Amygdala (tissue), 56 donors: Measurements from ENCODE around the gene POLR1A.

Experiments
- DNase-seq, 56 donors: peaks; one replicate each; lab custom pipeline; 2025; lab: John Stamatoyannopoulos, UW

The POLR1A gene

GRCh38 chr2:86097913-86098312, 7.8 kb downstream of the POLR1A start:
- no peak for DNase-seq

GRCh38 chr2:86097114-86097896, 8.4 kb downstream of the POLR1A start:
- DNase-seq: no peak

DNA sequence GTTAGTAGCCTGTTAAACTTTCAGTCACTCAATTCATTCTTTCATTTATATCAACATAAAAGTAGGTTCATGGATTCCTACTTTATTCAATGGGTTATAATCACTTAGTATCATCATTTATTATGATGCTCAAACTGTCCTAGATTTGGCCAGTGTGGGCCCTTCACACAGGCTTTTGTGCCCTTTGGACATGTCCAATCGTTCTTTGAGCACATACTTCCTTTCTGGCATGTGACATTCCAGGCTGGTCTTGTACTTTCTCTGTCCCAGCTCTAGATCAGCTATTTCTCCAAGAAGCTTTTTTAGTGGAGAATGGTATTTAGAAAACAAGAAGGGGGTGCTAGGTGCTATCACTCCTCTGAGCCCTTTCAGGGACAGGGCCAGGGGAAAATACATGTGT, 11.5 kb downstream of the POLR1A start:
- DNase-seq: no peak

GRCh38 chr2:86087936-86088850, 17.5 kb downstream of the POLR1A start:
- no peak for DNase-seq

DNA sequence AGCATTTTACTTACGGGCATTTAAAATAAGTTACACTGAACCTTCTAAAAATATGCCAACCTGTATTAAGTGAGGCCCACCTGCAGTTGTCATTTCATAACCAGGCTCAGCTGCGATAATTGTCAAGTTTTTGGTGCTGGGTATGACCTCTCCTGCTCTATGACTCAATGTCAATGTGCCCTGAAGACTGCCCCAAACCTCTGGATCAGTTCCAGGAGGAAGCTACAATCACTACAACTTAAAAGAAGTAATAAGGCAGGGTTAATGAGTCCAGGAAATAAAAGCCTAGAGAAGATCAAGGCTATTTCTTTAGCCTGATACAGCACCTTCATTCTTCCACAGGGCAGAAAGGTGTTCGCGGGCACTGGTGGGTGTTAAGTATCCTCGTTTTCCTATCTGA, 22.9 kb downstream of the POLR1A start:
- no peak for DNase-seq

GRCh38 chr2:86081724-86082123, 24.0 kb downstream of the POLR1A start:
- no peak for DNase-seq

DNA sequence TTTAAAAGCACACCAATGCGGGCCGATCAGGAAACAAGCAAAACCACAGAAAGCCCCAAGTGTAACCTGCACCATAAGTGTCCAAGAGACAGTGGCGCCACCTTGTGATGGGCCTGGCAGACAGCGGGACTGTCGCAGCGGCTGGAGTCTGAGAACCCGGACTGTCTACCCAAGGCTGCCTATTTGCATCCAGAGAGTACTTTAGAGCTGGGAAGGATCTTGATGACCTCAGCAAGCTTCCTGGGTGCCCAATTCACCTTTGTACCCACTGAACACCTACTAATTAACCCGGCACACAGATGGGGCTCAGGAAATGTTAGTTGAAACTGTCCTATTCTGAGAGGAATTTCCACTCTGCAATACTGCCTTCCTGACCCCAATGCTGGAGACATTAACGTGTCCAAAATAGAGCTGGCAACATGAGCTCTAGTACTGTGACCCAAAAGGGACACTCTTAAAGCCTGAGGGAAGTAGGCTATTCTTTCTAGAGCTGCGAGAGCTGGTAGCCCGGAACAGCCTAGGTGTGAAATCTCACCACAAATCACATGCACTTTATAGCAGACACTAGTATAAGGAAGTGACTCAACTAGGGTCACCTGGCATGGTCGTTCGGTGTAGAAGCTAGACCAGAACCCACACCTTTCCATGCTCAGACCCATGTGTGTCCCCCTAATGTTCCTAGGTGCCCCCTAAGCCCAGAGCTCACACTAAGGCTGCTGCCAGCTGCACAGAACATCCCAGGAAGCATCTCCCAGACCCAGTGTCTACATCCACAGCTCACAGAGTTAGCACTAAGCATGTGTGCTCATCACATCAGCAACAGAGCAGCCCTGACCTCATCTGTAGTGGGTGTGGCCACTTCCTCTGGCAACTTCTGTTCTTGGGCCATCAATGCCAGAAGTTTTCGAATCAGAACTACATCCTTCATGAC, 25.4 kb downstream of the POLR1A start:
- peak in 50 of 56 donors; percentile 11 to 85 (median 46) for DNase-seq

DNA sequence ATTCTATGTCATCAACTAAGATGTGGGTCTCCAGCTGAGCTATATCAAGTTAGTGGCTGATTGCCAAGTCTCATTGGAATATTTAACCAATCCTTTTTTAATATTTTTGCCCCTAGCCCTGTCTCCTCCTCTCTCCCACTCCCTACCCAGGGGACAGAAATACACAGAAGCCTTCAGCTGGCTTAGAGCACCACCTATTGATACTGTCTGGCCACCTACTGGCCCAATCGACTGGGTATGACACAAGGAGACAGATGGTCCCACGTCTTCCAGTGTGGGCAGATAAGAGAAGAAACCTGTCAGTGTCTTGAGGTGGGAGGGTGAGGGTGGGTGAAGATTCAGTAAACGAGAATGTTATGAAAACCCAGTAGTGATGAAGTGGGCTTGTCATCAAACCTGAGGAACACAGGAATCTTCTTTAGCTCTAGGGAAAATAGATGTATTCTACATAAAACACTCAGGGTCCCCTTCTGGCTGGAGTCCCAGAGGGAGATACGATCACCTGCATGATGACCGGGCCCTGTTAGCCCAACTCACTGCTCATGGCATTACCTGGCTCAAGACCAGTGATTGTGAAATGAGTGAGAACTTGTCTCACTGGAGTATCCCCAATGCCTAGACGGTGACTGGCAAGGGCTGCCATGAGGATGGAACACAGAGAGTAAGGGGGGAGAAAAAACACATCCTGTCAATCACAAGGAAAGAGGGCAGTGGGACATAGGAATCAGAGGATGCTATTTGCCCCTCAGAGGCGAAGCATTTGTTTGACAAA, 26.7 kb downstream of the POLR1A start:
- peak in 46 of 56 donors; percentile 13 to 86 (median 52) for DNase-seq

- DNase-seq: no peak
Measured at GRCh38 chr2:86075886-86076285, 29.8 kb downstream of the POLR1A start.

DNA sequence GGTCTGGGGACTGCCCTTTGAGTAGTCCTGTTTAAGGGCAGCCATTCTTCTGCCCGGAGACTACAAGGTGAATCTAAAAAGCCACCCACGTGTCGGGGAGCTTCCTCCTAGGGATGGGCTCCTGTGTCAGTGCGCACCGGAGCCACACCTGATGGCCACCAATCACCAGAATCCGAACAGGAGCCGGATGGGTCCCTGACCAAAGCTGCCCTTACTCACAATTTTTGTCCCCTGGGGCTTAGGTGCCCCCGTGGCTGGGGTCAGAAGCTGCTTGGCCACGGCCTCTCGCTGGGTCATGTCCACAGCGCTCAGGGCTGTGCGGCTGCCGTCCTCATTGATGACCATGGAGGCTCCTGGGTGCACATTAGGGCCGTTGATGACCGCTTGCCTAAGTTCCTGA, 30.9 kb downstream of the POLR1A start:
- no peak for DNase-seq

GRCh38 chr2:86074256-86074655, 31.4 kb downstream of the POLR1A start:
- DNase-seq: no peak

GRCh38 chr2:86073225-86073624, 32.5 kb downstream of the POLR1A start:
- DNase-seq: no peak

- DNase-seq: peak in 41 of 56 donors; percentile 19 to 78 (median 49)
Measured at GRCh38 chr2:86072271-86072858, 33.3 kb downstream of the POLR1A start.

GRCh38 chr2:86070868-86071267, 34.8 kb downstream of the POLR1A start:
- no peak for DNase-seq

- DNase-seq: no peak
Measured at GRCh38 chr2:86069783-86070339, 35.8 kb downstream of the POLR1A start.

GRCh38 chr2:86069091-86069685, 36.5 kb downstream of the POLR1A start:
- no peak for DNase-seq

- DNase-seq: no peak
Measured at GRCh38 chr2:86068648-86069047, 37.0 kb downstream of the POLR1A start.

DNA sequence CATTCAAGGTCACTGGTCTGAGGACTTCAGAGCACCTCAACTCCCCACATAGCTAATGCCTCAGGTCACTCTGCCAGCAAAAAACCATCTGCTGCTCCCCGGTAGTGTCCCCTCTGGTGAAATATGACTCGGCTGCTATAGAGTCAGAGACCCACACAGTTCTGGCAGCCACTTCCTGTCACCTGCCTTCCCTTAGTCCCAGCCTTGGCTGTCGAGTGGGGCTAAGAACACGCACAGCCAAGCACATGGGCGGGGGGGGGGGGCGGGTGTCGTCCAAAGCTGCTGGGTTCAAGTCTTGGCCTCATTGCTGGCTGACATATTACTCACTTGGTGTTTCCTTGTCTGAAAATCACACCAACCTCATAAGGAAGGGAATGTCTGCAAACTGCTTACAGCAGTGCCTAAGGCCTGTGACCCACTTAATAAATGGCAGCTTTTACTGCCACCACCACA, 37.5 kb downstream of the POLR1A start:
- DNase-seq: no peak
